OCI-LY1 (cell line): ENCODE results near the gene TOM1L2.

Experiments used
- H2AFZ ChIP-seq: fragments of 200-600 bp; sonication (generic), shearing (Covaris generic); 2 replicates; pipeline ENCODE4 v1.6.0; 2014; ENCODE audit warnings: antibody characterized with exemption, mild to moderate bottlenecking, low read length
- H3F3A ChIP-seq: fragments of 200-600 bp; sonication (generic), shearing (Covaris generic); 2 replicates; pipeline ENCODE4 v1.6.0; 2014; ENCODE audit warnings: mild to moderate bottlenecking, antibody characterized with exemption, low read length, moderate library complexity; ENCODE audit not compliant: insufficient read depth
- H3K27ac ChIP-seq: fragments of 200-600 bp; sonication (generic); 2 replicates; pipeline ENCODE4 v1.5.1; 2014; ENCODE audit warnings: low read length, mixed run types, mild to moderate bottlenecking, low read depth; ENCODE audit not compliant: poor library complexity, severe bottlenecking
- H3K27me3 ChIP-seq: fragments of 200-600 bp; sonication (generic); 2 replicates; pipeline ENCODE4 v1.6.0; 2014; ENCODE audit warnings: antibody characterized with exemption, mild to moderate bottlenecking, low read length, moderate library complexity; ENCODE audit not compliant: insufficient read depth
- H3K36me3 ChIP-seq: fragments of 200-600 bp; sonication (generic); 2 replicates; pipeline ENCODE4 v1.6.1; 2014; ENCODE audit warnings: mild to moderate bottlenecking, antibody characterized with exemption, low read length, moderate library complexity, mixed read lengths; ENCODE audit not compliant: insufficient read depth
- H3K4me1 ChIP-seq: fragments of 200-600 bp; sonication (generic); 2 replicates; pipeline ENCODE4 v1.5.1; 2014; ENCODE audit warnings: mild to moderate bottlenecking, low read length, moderate library complexity; ENCODE audit not compliant: insufficient read depth, severe bottlenecking
- H3K4me2 ChIP-seq: fragments of 200-600 bp; sonication (generic), shearing (Covaris generic); 2 replicates; pipeline ENCODE4 v1.6.1; 2014; ENCODE audit warnings: low read length
- H3K4me3 ChIP-seq: fragments of 200-600 bp; sonication (generic); 2 replicates; pipeline ENCODE4 v1.5.1; 2014; ENCODE audit warnings: low read length, low read depth, mild to moderate bottlenecking, mixed read lengths; ENCODE audit not compliant: poor library complexity, severe bottlenecking
- H3K79me2 ChIP-seq: fragments of 200-600 bp; shearing (Covaris generic); 2 replicates; pipeline ENCODE4 v1.6.1; 2016; ENCODE audit warnings: mixed run types, low read length, mixed read lengths; ENCODE audit not compliant: insufficient read depth
- H3K9ac ChIP-seq: fragments of 200-600 bp; sonication (generic), shearing (Covaris generic); 2 replicates; pipeline ENCODE4 v1.6.1; 2014; ENCODE audit warnings: mild to moderate bottlenecking, low read length, mixed read lengths
- H3K9me2 ChIP-seq: fragments of 200-600 bp; sonication (generic), shearing (Covaris generic); 2 replicates; pipeline ENCODE4 v1.6.1; 2014; ENCODE audit warnings: low read depth, mild to moderate bottlenecking, low read length, mixed read lengths
- H3K9me3 ChIP-seq: fragments of 200-600 bp; shearing (Covaris generic); 2 replicates; pipeline ENCODE4 v1.6.1; 2014; ENCODE audit warnings: low read length, mixed read lengths
- H4K20me1 ChIP-seq: fragments of 200-600 bp; sonication (generic), shearing (Covaris generic); 2 replicates; pipeline ENCODE4 v1.6.0; 2016; ENCODE audit warnings: mild to moderate bottlenecking, low read length; ENCODE audit not compliant: insufficient read depth
- CTCF ChIP-seq: fragments of 200-600 bp; sonication (generic), shearing (Covaris generic); IDR thresholded peaks from 2 replicates; pipeline ENCODE4 v1.5.1; 2017; ENCODE audit warnings: mild to moderate bottlenecking, antibody characterized with exemption, low read length, moderate library complexity, mixed read lengths
- EZH2 ChIP-seq: fragments of 200-600 bp; sonication (generic), shearing (Covaris generic); IDR thresholded peaks from 2 replicates; pipeline ENCODE4 v1.8.0; 2017; ENCODE audit warnings: borderline replicate concordance, mixed run types, mild to moderate bottlenecking, antibody characterized with exemption, low read length, moderate library complexity, mixed read lengths

The TOM1L2 gene

GRCh38 chr17:17989081-17989480 is 16.9 kb upstream of the TOM1L2 start:
- no peaks in the 10 kb centered on the region for H3F3A ChIP-seq
- no peak overlapping the region for H2AFZ ChIP-seq
- H3K4me1 ChIP-seq: no peaks in the 10 kb centered on the region
- H3K4me3 ChIP-seq: no peak overlapping the region
- TF ChIP-seq EZH2 (no peak), CTCF (no peak)
- H4K20me1 ChIP-seq: no peaks in the 10 kb centered on the region
- no peak overlapping the region for H3K4me2 ChIP-seq
- peaks cover 12% of the 10 kb centered on the region; the same call in 1 of the 2 replicates for H3K27me3 ChIP-seq
- no peak overlapping the region for H3K9ac ChIP-seq
- no peaks in the 10 kb centered on the region for H3K36me3 ChIP-seq
- no peaks in the 10 kb centered on the region for H3K9me2 ChIP-seq
- H3K9me3 ChIP-seq: no peaks in the 10 kb centered on the region
- no peak overlapping the region for H3K27ac ChIP-seq
- no peaks in the 10 kb centered on the region for H3K79me2 ChIP-seq

- Histone ChIP-seq H4K20me1 (no peaks in the 10 kb centered on the region), H3K4me1 (no peaks in the 10 kb centered on the region), H3F3A (no peaks in the 10 kb centered on the region), H3K36me3 (no peaks in the 10 kb centered on the region), H3K9ac (no peak overlapping the region), H3K9me3 (no peaks in the 10 kb centered on the region), H3K79me2 (no peaks in the 10 kb centered on the region), H2AFZ (no peak overlapping the region), H3K4me3 (no peak overlapping the region), H3K27me3 (peaks cover 6% of the 10 kb centered on the region; the same call in 1 of the 2 replicates), H3K27ac (no peak overlapping the region), H3K4me2 (no peak overlapping the region), H3K9me2 (no peaks in the 10 kb centered on the region)
- TF ChIP-seq EZH2 (no peak), CTCF (no peak)
Observed at GRCh38 chr17:17988427-17988945, 16.3 kb upstream of the TOM1L2 start.

GRCh38 chr17:17987901-17988300 is 15.7 kb upstream of the TOM1L2 start:
- Histone ChIP-seq H2AFZ (no peak overlapping the region), H4K20me1 (no peaks in the 10 kb centered on the region), H3K9ac (no peak overlapping the region), H3K9me2 (no peaks in the 10 kb centered on the region), H3K27me3 (peaks cover 5% of the 10 kb centered on the region; the same call in 1 of the 2 replicates), H3K4me1 (no peaks in the 10 kb centered on the region), H3K4me2 (no peak overlapping the region), H3K79me2 (no peaks in the 10 kb centered on the region), H3K9me3 (no peaks in the 10 kb centered on the region), H3K27ac (no peak overlapping the region), H3F3A (no peaks in the 10 kb centered on the region), H3K36me3 (no peaks in the 10 kb centered on the region), H3K4me3 (no peak overlapping the region)
- TF ChIP-seq CTCF (no peak), EZH2 (no peak)
